GM19351 (cell line): ENCODE data around the gene TRPM2.
"Not testable (repeated sequence)": the region's sequence is repeated elsewhere in the genome, so short reads cannot be mapped to it uniquely, and the experiment has no call there.

Source experiments
- ATAC-seq: cut with Tn5 transposase; IDR thresholded peaks from one replicate; pipeline ENCODE4 v1.9.1; 2021; ENCODE audit warnings: mild to moderate bottlenecking, moderate library complexity; ENCODE audit not compliant: unreplicated experiment

Gene TRPM2

DNA sequence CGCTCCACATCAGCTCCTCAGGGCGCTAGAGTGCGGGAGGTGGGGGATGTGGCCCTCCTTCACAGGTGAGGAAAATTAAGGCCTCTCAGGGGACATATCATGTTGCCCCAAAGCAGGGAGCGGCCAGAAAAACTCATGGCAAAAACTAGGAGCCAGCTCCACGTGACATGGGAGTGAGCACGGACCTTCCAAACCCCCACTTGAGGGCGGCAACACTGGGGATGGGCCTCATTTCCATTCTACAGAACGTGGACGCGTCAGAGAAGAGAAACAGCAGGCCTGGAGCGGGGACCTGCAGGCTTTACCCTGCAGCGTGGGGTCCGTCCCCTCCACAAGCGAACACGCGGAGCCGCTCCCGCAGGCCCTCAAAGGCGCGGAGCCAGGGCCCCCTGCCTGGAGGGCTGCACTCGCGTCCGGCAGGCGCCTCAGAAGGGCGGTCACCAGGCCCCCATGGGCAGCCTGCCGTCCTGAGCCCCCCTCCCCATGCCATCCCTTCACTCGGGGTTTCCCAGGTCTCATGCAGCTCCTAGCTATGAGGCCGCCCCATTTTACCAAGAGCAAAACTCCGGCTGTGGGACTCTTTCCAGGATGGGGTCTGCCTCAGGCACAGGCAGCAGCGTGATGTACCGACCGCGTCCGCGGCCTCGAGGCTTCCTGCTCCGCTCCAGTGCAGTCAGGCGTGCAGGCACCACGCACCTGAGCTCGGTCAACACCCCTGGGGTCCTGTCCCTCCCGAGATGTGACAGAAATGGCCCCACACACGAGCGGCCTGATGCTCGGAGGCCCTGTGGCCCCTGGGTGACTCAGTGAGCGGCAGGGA lies 19.7 kb upstream of the TRPM2 start:
- ATAC-seq: no peak

DNA sequence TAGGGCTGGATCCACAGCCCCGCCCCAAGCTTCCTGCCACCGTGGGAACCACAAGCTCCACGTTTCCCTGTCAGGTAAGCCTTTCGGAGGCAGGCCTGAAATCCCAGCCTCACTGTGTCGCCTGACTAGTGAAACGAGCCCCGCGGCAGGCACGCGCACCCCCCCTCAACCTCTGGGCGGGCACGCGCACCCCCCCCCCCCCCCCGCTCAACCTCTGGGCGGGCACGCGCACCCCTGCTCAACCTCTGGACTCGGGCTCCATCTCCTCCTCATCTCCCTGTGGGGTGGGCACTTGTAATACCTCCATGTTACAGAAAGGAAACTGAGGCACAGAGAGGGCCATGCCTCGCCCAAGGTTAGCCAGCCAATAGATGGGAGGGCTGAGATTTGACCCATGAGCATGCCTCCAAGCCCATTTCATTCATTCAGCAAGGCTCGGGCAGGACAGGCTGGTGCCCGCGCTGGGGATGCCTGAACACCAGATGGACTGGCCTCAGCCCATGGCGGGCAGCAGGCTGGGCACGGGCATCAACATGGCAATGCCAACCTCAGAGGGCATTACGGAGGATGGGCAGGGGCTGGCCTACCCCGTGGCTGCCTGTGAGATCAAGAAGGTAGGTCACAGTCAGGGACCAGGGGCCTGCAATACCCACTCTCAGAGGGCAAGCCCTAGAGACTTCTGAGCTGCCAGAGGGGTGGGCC lies 18.9 kb upstream of the TRPM2 start:
- no peak for ATAC-seq

DNA sequence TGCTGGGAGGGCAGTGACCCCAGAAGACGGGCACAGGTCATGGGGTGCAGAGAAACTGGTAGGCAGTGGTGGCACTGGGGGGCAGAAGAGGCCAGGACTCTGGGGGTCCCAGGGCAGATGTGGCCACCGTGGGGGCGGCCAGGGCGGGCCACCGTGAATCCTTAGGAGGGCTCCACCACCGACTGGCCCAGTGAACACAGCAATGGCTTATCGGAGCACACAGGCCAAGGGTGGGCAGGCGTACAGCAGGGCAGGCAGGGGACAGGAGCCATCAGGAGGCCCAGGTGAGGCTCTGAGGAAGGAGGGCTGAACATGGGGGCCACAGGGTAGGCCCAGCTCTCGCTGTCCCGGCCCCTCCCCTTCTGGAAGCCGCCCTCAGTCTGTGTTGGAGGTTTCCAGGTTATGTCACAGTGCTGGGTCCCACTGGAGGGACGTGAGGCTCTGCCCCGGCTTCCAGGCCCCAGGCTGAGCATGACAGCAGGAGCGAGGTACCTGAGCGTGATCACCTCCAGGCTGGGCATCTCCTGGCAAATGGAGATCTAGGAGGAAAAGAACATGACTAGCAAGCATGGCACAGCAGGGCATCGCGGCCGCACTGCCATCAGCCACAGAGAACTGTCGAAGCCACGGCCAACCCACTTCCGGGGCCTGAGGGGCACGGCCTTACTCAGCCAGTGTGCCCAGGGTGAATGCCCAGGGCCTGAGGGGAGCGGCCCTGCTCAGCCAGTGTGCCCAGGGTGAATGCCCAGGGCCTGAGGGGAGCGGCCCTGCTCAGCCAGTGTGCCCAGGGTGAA lies 18.0 kb upstream of the TRPM2 start:
- ATAC-seq: no peak

DNA sequence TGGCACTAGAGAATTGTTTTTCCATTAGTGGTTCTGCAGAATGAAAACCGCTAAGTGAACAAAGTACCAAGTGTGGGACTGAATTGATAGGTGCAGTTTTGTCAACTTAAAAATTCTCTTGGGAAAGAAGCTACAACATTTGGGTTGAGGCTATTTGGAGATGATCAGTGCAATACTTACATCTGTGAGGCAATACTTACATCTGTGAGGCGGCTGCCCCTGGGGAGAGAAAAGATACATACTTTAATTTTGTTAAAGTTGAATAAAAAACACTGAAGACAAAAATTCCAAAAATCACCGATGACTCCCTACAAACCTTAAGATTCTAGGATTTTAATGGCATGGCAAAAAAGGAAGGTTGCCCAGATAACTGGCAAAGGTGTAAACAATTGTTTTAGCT lies 16.0 kb upstream of the TRPM2 start:
- ATAC-seq: no peak

DNA sequence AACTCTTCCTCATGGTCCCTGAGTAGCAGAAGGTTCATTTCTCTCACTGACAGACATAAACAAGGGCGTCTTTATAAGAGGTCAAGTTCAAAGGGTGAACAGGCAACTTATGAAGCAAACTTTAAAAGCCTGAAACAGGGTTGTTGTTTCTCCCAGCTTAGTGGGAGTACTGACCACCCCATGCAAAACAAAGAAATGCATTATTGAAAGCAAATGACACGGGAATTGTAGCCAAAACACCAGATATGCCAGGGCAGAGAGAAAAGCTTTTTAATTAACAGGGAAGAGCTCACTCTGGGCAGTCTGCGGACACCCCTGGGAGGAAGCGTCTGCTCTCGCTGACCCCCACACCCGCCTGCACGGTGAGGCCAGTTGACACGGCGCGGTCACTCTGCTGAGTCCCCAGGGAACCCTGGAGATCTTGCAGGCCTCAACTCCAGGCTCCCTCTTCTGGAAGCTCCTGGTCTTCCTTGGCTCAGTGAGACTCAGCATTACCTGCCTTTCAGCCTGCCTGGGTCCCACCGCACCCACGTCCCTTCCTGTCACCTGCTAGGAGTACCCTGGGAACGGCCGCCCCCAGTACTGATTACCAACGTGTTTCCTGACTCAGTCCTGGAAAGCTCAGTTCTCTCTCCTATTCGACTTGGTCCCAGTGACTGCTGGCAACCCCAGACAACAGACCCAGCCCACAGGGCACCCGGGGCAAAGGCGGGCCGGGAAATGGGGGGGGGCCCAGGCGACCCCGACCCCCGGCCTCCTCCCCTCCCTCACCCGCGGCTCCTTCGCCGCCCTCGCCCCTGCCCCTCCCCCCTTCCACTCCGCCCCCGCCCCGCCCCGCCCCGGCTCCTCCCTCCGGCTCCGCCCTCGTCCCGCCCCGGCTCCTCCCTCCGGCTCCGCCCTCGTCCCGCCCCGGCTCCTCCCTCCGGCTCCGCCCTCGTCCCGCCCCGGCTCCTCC lies 15.2 kb upstream of the TRPM2 start:
- ATAC-seq: no peak

DNA sequence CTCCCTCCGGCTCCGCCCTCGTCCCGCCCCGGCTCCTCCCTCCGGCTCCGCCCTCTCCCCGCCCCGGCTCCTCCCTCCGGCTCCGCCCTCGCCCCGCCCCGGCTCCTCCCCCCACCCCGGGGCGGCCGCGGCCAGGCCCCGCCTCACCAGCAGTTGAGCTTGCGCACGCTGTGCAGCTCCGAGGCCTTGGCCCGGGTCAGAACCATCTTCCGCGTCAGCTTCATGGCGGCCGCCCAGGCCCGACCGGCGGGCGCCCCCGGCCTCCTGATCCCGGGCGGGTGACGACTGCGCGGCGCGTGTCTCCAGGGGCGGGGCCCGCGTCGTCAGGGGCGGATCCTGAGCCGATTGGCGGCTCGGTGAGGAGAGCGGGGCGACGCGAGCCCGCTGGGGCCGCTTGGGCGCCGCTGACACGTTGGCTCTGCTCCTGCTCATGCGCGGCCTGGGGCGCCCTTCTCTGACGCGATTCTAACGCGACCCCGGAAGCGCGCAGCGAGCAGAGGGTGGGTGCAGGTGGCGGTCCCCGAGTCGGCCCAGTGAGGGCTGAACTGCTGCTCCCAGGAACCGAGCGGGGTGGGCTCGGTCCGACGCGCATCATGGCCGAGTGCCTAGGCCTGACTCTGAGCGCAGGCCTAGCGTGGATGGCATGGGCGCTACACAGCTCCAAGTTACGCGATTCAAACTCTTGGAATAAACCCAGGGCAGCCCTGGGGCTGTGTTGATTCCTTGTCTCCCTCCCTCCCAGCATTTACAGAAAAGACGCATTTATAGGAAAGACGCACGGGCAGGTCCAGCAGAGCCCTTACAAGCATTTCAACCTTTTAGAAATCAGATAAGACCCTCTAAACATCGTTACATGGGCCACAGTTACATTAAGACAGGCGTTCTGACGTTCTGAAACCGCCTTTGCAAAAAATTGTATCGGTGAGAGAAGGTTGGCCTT lies 14.2 kb upstream of the TRPM2 start, which contains the start of gene CFAP410:
Gene CFAP410 (minus strand): TSS at position 420 of the 940 bp plus-strand sequence. CDS start 196 bp downstream, at position 224.
- ATAC-seq: peak; percentile 92

DNA sequence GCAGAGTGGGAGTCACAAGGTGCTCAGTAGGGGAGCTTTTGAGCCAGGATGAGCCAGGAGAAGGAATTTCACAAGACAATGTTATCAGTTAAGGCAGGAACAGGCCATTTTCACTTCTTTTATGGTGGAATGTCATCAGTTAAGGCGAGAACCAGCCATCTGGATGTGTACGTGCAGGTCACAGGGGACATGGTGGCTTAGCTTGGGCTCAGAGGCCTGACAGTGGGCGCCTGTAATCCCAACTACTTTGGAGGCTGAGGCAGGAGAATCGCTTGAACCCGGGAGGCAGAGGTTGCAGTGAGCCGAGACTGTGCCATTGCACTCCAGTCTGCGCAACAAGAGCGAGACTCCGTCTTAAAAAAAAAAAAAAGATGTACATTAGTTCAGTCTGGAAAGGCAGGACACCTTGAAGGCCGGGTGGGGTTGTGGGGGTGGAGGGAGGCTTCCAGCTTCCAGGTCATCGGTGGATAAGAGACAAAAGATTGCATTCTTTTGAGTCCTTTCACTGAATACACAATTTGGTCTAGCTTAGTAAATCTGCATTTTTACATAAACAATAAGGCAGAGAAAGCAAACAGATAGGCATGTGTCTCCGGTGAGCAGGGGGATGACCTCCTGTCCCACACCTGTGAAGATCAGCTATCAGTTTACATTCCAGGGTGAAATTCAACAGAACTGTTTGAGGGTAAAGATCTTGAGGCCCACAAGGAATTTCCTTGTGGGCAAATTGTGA lies 11.5 kb upstream of the TRPM2 start:
- not testable (repeated sequence) for ATAC-seq

DNA sequence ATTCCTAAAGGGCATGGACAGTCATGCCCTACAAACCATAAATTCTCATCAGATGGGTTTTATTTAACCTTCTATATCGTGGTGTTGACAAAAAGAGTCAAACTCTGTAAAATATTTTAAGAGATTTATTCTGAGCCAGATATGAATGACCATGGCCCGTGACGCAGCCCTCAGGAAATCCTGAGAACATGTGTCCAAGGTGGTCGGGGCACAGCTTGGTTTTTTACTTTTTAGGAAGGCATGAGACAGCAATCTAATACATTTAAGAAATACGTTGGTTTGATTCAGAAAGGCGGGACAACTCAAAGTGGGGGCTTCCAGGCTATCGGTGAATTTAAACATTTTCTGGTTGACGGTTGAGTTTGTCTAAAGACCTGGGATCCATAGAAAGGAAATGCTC lies 10.4 kb upstream of the TRPM2 start:
- not testable (repeated sequence) for ATAC-seq

DNA sequence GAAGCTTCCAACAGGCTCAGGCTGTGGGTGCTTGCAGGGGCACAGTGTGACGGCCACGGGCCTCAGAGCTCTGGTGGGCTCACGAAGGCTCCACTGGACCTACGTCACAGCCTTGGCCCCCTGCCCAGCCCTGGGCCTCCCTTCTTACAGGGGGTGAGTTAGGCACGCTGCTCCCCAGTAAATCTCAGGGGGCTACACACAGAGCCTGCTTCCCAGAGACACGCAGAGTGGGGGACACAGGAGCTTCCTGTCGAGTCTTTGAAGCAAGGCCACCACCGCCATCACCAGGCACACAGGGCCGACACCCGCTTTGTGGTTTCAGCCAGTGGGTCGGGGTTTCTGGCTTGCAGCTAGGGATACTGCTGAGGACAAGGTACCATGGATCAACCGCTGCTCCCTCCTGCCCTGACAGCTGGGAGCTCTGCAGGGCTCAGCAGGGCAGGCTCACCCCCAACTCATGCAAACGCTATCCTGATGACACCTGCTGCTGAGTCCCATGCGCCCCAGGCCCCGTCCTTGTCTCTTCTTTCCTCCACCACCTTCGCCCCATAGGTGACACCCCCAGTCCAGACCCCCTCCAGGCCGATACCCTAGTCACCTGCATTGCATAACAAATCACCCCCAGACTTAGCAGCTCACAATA lies 8.8 kb upstream of the TRPM2 start:
- ATAC-seq: no peak

DNA sequence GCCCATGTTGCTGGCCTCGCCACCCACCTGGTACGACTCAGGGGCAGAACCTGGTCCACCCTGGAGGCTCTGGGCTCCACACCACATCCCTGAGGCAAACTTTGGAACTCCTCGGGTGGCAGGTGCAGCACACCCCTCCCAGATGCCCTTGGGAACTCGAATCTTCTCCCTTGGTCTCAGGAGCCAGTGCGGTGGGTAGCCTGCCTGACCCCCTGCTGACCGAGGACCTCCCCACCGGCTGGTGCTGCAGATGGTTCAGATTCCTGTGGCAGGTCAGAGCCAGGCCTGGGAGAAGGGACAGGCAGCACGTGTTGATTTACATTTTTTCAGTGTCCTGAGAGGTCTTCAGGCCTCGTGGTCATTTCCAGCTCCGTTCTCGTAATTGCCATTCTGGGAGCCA lies 7.9 kb upstream of the TRPM2 start:
- ATAC-seq: no peak

DNA sequence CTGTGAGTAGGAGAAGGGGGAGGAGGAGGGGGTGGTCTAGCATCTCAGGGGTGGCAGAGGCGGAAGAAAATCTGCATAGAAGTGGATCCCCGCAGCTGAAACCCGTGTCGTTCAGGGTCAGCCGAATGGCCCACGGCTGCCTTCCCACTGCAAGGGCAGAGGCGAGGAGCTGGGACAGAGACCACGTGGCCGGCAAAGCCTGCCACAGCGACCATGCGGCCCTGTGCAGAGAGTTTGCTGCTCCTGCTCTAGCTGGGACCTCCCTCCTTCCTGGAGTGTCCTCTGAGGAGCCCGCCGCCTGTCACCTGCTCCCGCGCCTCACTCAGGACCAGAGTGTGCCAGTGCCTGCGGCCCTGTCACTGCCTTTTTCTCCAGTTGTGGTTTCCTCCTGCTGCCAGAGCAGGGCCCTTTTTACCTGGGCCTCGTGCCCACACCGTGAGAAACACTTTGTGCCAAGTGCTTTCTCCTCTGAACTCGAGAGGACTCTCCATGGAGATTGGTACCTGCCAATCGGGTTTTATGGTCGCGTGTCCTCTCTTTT lies 5.4 kb upstream of the TRPM2 start:
- no peak for ATAC-seq

DNA sequence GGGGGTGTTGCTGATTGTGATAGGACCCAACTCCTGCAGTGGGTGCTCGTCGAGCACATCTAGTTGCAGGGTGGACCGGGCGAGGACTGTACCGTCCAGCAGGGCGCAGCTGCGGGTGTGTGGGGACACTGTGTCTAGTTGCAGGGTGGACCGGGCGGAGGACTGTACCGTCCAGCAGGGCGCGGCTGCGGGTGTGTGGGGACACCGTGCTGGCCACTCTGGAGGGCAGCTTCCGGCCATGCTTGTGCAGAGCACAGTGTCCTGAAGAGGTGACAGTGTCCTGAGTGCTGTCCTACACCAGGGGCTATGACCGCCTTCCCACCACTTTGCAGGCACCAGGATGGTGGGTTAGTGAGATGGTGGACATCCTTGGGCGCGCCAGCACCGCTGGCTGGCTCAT lies 4.6 kb upstream of the TRPM2 start:
- ATAC-seq: no peak

DNA sequence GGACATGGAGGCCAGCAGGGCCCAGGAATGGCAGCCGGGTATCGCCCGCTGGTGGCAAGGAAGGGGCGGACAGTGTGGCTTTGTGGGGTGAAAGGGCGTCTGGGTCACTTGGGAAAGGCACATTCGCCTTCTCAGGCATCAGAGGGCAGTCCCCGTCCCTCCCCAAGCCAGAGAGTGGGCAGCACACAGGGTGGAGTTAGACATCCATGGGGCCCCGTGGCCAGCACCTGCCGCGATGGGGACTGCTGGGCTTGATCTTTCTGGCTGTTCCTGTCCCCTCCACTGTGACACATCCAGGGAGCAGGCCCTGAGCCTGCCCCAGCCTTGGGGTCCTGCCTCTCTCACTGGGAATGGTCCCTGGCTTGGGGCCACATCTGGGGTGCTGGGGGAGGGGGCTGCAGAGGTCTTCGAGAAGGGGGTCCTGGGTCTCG lies 4.0 kb upstream of the TRPM2 start:
- no peak for ATAC-seq

DNA sequence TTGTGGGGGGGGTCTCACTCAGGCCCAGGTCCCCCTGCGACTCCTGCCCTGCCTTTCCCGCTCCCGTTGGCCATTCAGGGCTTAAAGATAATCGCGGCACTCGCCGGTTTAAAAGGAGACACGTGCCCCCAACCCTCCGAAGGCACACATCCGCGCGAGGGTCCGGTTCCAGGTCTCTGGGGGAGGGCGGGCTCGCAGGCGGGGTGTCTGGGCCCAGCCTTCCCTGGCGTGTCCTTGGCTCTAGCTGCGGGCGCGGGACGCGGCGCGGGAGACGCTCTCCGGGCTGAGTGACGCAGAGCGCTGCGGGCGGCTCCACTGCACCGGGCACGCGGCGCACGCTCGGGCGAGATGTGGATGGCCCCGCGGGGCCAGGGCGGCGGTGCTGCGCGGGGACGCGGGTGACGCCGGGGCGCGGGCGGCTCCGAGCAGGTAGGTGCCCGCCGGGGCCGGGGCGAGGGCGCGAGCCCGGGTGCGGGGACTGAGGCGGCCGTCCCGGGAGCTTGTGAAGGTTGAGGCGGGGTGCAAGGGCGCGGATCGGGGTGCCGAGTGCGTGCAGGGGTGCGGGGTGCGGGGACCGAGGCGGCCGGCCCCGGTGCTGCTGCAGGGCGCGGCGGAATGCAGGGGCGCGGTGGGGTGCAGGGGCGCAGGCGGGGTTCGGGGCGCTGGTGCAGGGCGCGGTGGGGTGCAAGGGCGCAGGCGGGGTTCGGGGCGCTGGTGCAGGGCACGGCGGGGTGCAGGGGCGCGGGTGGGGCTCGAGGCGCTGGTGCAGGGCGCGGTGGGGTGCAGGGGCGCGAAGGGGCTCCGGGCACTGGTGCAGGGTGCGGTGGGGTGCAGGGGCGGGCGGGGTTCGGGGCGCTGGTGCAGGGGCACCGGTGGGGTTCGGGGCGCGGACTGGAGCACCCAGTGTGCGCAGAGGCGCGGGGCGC lies 3.3 kb upstream of the TRPM2 start:
- no peak for ATAC-seq

DNA sequence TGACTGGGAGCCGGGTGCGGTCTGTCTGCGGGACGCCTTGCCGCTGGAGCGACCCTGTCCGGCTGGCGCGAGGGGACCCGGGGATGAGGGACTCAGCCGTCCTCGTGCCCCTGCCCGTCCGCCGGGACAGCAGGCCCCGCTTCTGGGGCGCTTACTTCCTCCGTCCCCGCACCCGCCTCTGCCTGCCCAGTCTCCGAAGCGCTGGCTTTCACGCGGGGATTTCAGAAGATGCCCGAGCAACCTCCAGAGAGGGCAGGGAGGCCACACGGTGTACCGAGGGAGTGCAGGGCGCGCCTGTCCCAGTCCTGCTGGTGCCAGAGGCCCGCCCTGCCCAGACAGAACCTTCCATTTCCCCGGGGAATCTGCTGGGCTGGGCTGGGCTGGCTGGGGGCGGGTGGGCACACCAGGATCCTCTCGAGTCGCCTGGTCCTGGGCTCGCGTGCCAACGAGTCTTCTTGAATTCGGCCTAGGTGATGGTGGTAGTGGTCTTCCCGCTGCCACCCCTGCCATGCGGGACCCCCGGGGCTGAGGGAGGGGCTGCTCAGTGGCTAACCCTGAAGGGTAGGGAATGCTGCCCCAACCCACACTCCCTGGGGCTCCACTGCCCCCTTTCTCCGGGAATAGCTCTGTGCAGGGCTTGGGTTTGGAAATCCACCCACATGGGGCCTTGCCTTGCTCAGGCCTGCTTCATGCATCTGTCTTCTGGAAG lies 2.5 kb upstream of the TRPM2 start:
- ATAC-seq: no peak
